ENCODE results near the gene WNT1.

Gene WNT1

GRCh38 chr12:49028666-49029275 is 50.6 kb downstream of the WNT1 start:
- DNase-seq (ENCODE audit: low read depth, low spot score), result no peak

- no peak for DNase-seq (ENCODE audit: low read depth, low spot score)
Measured at GRCh38 chr12:49030119-49030518, 52.0 kb downstream of the WNT1 start.

DNA sequence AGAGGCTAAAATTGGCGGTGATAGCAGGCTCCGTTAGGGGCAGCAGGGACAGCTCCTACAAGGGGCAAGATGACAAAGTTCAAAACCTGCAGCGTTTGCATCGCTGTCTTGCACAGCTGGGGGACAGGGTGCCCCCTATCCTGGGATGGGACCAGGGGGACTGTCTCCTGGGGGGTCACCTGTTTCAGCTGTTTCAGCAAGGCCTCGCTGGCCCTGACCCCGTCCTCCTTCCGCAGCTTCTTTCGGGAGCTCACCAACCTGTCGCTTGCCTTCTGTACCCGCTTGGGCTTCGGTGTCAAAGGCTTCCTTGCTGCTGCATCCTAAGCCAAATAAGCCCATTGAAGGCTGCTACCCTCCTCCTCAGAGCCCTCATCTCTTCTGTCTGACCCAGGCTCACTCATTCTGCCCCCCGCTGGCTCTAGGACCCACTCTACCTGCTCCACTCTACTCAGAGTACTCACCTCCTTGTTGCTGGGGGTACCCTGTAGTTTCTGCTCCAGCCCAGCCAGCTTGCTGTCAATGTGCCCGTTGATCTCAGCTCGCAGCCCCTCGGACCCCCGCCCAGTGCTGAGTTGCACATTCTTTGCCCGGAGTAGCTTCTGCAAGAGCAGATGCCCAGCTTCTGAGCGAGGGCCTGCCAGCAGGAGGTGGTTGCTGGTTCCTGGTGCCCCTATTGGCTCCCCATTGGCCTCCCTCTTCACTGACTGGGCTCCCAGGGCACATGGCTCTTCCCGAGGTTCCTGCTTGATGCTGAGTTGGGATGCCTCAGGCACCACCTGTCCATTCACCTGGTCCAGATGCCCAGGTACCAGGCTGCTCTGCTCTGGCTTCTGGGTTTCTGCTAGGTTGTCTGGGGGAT is 52.8 kb downstream of the WNT1 start:
- no peak for DNase-seq (ENCODE audit: low read depth, low spot score)

DNA sequence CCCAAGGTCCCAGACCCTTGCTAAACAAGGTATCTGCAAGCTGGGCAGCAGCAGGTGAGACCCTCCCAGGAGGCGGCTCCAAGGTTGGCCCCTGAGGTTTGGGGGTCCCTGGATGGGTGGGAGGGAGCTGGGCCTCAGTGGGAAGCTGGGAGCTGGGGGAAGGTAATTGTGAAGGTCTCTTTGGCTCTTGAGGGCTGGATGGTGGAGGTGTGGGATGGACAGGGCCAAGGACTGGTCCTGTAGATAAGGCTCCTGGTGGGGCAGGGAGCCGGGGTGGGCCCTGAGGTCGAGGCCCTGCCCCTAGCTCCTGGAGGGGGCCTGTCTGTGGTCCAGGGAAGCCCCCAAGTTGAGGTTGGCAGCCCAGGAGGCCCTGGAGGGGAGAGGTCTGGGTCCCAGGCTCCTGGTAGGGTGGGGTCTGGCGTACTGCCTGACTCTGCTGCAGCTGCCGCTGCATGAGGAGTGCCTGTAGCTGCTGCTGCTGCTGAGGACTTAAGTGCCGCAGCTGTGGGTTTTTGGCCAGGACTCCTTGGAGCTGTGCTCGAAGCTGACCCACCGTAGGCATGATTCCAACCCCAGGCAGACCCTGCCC is 53.5 kb downstream of the WNT1 start:
- no peak for DNase-seq (ENCODE audit: low read depth, low spot score)
